GM23338 (cell line): Measurements from ENCODE around the gene BROX.

Experiments used
- CREB1 ChIP-seq: fragments of 250-450 bp; sonication (Bioruptor Pico); IDR thresholded peaks from 2 replicates; pipeline ENCODE4 v1.5.0; 2020; ENCODE audit warnings: low read depth, mild to moderate bottlenecking, moderate library complexity
- EZH2 ChIP-seq: fragments of 200-600 bp; sonication (generic); IDR thresholded peaks from one replicate; pipeline ENCODE4 v1.8.0; 2017; ENCODE audit warnings: antibody characterized with exemption, mild to moderate bottlenecking, low read depth; ENCODE audit not compliant: unreplicated experiment
- EZH2phosphoT487 ChIP-seq: fragments of 200-600 bp; sonication (generic); IDR thresholded peaks from one replicate; pipeline ENCODE4 v1.8.1; 2018; ENCODE audit warnings: antibody characterized with exemption; ENCODE audit not compliant: unreplicated experiment
- JUNB ChIP-seq: IDR thresholded peaks from one replicate; pipeline ENCODE4 v1.6.1; 2016; ENCODE audit warnings: antibody characterized with exemption; ENCODE audit not compliant: unreplicated experiment
- NANOG ChIP-seq: IDR thresholded peaks from 2 replicates; pipeline ENCODE4 v1.6.1; 2016; ENCODE audit warnings: antibody characterized with exemption, borderline replicate concordance
- POLR2AphosphoS5 ChIP-seq: IDR thresholded peaks from 2 replicates; pipeline ENCODE4 v1.6.1; 2016; ENCODE audit warnings: antibody characterized with exemption, low read depth
- STAT1 ChIP-seq: IDR thresholded peaks from one replicate; pipeline ENCODE4 v1.6.1; 2016; ENCODE audit warnings: antibody characterized with exemption; ENCODE audit not compliant: unreplicated experiment
- ZNF114 ChIP-seq: fragments of 250-450 bp; sonication (Bioruptor Pico); IDR thresholded peaks from 2 replicates; pipeline ENCODE4 v1.5.0; 2020; ENCODE audit warnings: mild to moderate bottlenecking, moderate library complexity
- ZNF331 ChIP-seq: fragments of 250-450 bp; sonication (Bioruptor Pico); IDR thresholded peaks from 2 replicates; pipeline ENCODE4 v1.5.0; 2020; ENCODE audit warnings: low read depth, mild to moderate bottlenecking, moderate library complexity
- TF ChIP-seq, protein P1 (sequence below), 2 experiments: fragments of 200-600 bp in 1 of 2; sonication (generic) in 1 of 2; conservative IDR thresholded peaks; 2 replicates each; pipeline versions ENCODE4 v1.5.1 to v1.6.1; 2016 to 2017; ENCODE audit warnings: antibody characterized with exemption in 2 of 2, low read depth in 2 of 2, mild to moderate bottlenecking in 2 of 2, moderate library complexity in 1 of 2
- TF ChIP-seq, protein P2 (sequence below): IDR thresholded peaks from one replicate; pipeline ENCODE4 v1.6.1; 2018; ENCODE audit warnings: antibody characterized with exemption; ENCODE audit not compliant: unreplicated experiment
- TF ChIP-seq, protein P3 (sequence below): IDR thresholded peaks from 2 replicates; pipeline ENCODE4 v1.6.1; 2016; ENCODE audit warnings: antibody characterized with exemption

DNA sequence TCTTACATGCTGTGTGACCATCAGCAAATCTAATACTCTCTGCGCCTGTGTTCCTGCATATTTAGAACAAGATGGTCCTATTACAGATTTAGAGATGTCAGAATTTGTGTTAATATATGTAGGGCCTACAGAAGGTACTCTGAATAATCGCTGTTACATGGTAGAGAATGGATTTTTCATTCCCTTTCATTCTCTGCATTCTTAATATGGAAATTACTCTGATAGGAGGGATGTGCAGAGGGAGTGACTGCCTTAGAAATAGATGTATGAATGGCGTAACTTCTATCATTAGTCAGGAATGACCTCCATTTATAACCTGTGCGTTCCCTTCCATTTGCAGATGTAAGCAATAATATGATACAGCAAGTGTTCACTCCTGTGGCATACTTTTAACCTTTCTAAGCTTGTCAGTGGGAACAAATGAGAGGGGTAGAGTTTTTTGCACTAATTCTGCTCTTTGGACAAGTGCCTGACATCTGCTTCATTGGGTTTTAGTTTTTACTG lies 48.9 kb upstream of the BROX start:
- TF ChIP-seq, protein P1, sequence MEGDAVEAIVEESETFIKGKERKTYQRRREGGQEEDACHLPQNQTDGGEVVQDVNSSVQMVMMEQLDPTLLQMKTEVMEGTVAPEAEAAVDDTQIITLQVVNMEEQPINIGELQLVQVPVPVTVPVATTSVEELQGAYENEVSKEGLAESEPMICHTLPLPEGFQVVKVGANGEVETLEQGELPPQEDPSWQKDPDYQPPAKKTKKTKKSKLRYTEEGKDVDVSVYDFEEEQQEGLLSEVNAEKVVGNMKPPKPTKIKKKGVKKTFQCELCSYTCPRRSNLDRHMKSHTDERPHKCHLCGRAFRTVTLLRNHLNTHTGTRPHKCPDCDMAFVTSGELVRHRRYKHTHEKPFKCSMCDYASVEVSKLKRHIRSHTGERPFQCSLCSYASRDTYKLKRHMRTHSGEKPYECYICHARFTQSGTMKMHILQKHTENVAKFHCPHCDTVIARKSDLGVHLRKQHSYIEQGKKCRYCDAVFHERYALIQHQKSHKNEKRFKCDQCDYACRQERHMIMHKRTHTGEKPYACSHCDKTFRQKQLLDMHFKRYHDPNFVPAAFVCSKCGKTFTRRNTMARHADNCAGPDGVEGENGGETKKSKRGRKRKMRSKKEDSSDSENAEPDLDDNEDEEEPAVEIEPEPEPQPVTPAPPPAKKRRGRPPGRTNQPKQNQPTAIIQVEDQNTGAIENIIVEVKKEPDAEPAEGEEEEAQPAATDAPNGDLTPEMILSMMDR (conservative IDR thresholded peaks at IDR 0.05; ENCODE audit: low read depth in 2 of 2) = no peak
- TF ChIP-seq POLR2AphosphoS5 (no peak), EZH2 (no peak), NANOG (no peak), EZH2phosphoT487 (no peak), ZNF114 (CRISPR knock-in tag) (no peak), CREB1 (no peak), JUNB (no peak), STAT1 (no peak), ZNF331 (CRISPR knock-in tag) (no peak)
- TF ChIP-seq, protein P2, sequence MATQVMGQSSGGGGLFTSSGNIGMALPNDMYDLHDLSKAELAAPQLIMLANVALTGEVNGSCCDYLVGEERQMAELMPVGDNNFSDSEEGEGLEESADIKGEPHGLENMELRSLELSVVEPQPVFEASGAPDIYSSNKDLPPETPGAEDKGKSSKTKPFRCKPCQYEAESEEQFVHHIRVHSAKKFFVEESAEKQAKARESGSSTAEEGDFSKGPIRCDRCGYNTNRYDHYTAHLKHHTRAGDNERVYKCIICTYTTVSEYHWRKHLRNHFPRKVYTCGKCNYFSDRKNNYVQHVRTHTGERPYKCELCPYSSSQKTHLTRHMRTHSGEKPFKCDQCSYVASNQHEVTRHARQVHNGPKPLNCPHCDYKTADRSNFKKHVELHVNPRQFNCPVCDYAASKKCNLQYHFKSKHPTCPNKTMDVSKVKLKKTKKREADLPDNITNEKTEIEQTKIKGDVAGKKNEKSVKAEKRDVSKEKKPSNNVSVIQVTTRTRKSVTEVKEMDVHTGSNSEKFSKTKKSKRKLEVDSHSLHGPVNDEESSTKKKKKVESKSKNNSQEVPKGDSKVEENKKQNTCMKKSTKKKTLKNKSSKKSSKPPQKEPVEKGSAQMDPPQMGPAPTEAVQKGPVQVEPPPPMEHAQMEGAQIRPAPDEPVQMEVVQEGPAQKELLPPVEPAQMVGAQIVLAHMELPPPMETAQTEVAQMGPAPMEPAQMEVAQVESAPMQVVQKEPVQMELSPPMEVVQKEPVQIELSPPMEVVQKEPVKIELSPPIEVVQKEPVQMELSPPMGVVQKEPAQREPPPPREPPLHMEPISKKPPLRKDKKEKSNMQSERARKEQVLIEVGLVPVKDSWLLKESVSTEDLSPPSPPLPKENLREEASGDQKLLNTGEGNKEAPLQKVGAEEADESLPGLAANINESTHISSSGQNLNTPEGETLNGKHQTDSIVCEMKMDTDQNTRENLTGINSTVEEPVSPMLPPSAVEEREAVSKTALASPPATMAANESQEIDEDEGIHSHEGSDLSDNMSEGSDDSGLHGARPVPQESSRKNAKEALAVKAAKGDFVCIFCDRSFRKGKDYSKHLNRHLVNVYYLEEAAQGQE = no peak
- TF ChIP-seq, protein P3, sequence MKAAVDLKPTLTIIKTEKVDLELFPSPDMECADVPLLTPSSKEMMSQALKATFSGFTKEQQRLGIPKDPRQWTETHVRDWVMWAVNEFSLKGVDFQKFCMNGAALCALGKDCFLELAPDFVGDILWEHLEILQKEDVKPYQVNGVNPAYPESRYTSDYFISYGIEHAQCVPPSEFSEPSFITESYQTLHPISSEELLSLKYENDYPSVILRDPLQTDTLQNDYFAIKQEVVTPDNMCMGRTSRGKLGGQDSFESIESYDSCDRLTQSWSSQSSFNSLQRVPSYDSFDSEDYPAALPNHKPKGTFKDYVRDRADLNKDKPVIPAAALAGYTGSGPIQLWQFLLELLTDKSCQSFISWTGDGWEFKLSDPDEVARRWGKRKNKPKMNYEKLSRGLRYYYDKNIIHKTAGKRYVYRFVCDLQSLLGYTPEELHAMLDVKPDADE = no peak
